ENCODE results near the gene UFD1. TPM values are rescaled to one million over a fixed set of nuclear protein-coding genes. Genes with fewer than 3 reads are reported as not detected.

UFD1 gene
- total and polyA plus RNA-seq, 2 of the 13 experiments (the other 11 are each of a cell fraction or from before 2014, with no cell fraction given), result 47.9 to 51.1 TPM

DNA sequence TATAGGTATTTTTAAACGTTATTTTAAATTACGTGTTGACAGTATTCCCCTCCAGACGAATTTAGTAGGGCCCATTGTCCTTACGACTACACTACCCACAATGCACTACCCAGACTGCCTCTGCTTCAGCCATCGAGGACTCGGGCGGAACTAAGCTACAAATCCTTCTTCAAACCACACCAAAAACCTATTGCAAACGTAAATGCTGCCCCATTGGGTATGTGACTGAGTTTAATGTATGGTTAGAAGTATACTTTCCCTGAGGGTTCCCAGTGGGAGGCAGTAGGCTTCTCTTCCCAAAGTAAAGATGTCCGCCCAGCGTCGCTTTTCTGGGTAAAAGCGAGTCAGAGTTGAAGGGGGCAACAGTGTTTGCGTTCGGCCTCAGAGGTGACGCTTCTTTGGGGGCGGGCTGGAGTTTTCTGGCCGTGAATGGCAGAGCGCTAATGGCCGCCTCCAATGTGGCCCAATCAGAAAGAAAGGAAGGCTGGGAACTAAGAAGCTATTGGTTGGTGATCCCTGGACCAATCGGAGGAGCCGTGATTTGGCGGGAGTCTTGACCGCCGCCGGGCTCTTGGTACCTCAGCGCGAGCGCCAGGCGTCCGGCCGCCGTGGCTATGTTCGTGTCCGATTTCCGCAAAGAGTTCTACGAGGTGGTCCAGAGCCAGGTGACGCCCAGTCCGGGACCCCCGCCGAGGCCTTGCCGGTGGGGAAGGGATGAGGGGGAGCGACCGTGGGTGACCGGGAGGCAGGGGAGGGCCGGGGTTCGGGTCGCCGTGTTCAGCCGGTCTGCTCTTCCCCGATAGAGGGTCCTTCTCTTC is 571 bp upstream of the UFD1 start, which contains the start of gene CDC45 (continued):
- no peak for TF ChIP-seq ZNF878 (CRISPR knock-in tag; IDR thresholded peaks at IDR 0.05)
- 0 out of 2 replicates have a peak, but pooled peaks have one; percentile 59 for TF ChIP-seq ZNF44 (CRISPR knock-in tag; IDR thresholded peaks at IDR 0.05)
- TF ChIP-seq SOX5 (CRISPR knock-in tag; IDR thresholded peaks at IDR 0.05; ENCODE audit: borderline replicate concordance), result no peak
- no peak for TF ChIP-seq KLF16 (CRISPR knock-in tag; IDR thresholded peaks at IDR 0.05)
- no peak for TF ChIP-seq RFX1 (IDR thresholded peaks at IDR 0.05)
- TF ChIP-seq BORCS8-MEF2B (CRISPR knock-in tag; IDR thresholded peaks at IDR 0.05), result peak; percentile 50; the same call in 1 of the 2 replicates
- TF ChIP-seq, protein P1, sequence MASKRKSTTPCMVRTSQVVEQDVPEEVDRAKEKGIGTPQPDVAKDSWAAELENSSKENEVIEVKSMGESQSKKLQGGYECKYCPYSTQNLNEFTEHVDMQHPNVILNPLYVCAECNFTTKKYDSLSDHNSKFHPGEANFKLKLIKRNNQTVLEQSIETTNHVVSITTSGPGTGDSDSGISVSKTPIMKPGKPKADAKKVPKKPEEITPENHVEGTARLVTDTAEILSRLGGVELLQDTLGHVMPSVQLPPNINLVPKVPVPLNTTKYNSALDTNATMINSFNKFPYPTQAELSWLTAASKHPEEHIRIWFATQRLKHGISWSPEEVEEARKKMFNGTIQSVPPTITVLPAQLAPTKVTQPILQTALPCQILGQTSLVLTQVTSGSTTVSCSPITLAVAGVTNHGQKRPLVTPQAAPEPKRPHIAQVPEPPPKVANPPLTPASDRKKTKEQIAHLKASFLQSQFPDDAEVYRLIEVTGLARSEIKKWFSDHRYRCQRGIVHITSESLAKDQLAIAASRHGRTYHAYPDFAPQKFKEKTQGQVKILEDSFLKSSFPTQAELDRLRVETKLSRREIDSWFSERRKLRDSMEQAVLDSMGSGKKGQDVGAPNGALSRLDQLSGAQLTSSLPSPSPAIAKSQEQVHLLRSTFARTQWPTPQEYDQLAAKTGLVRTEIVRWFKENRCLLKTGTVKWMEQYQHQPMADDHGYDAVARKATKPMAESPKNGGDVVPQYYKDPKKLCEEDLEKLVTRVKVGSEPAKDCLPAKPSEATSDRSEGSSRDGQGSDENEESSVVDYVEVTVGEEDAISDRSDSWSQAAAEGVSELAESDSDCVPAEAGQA (IDR thresholded peaks at IDR 0.05; ENCODE audit: low read depth), result peak; percentile 99
- TF ChIP-seq, protein P1 (CRISPR knock-in tag; IDR thresholded peaks at IDR 0.05; ENCODE audit: borderline replicate concordance), result no peak
- TF ChIP-seq KDM4B (CRISPR knock-in tag; IDR thresholded peaks at IDR 0.05), result no peak
- TF ChIP-seq SMAD3 (CRISPR knock-in tag; IDR thresholded peaks at IDR 0.05), result no peak
- TF ChIP-seq SKI (IDR thresholded peaks at IDR 0.05; ENCODE audit: partially characterized antibody), result peak; percentile 53
- no peak for TF ChIP-seq NAIF1 (CRISPR knock-in tag; IDR thresholded peaks at IDR 0.05; ENCODE audit: borderline replicate concordance)
- no peak for TF ChIP-seq ZNF20 (CRISPR knock-in tag; IDR thresholded peaks at IDR 0.05)
- TF ChIP-seq KLF6 (CRISPR knock-in tag; IDR thresholded peaks at IDR 0.05), result no peak
- no peak for TF ChIP-seq ZNF607 (CRISPR knock-in tag; IDR thresholded peaks at IDR 0.05; ENCODE audit: borderline replicate concordance)
- TF ChIP-seq, protein P2, sequence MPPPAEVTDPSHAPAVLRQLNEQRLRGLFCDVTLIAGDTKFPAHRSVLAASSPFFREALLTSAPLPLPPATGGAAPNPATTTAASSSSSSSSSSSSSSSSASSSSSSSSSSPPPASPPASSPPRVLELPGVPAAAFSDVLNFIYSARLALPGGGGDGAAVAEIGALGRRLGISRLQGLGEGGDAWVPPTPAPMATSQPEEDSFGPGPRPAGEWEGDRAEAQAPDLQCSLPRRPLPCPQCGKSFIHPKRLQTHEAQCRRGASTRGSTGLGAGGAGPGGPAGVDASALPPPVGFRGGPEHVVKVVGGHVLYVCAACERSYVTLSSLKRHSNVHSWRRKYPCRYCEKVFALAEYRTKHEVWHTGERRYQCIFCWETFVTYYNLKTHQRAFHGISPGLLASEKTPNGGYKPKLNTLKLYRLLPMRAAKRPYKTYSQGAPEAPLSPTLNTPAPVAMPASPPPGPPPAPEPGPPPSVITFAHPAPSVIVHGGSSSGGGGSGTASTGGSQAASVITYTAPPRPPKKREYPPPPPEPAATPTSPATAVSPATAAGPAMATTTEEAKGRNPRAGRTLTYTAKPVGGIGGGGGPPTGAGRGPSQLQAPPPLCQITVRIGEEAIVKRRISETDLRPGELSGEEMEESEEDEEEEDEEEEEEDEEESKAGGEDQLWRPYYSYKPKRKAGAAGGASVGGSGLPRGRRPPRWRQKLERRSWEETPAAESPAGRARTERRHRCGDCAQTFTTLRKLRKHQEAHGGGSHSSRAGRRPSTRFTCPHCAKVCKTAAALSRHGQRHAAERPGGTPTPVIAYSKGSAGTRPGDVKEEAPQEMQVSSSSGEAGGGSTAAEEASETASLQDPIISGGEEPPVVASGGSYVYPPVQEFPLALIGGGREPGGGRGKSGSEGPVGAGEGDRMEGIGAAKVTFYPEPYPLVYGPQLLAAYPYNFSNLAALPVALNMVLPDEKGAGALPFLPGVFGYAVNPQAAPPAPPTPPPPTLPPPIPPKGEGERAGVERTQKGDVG (CRISPR knock-in tag; IDR thresholded peaks at IDR 0.05; ENCODE audit: borderline replicate concordance), result no peak
- TF ChIP-seq, protein P3, sequence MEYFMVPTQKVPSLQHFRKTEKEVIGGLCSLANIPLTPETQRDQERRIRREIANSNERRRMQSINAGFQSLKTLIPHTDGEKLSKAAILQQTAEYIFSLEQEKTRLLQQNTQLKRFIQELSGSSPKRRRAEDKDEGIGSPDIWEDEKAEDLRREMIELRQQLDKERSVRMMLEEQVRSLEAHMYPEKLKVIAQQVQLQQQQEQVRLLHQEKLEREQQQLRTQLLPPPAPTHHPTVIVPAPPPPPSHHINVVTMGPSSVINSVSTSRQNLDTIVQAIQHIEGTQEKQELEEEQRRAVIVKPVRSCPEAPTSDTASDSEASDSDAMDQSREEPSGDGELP (IDR thresholded peaks at IDR 0.05; ENCODE audit: borderline replicate concordance, low read depth), result no peak
- TF ChIP-seq ZNF121 (CRISPR knock-in tag; IDR thresholded peaks at IDR 0.05), result no peak
- TF ChIP-seq ZFP41 (CRISPR knock-in tag; IDR thresholded peaks at IDR 0.05; ENCODE audit: borderline replicate concordance), result no peak
- TF ChIP-seq ZFAT (CRISPR knock-in tag; conservative IDR thresholded peaks at IDR 0.05), result no peak
- peak; percentile 59; the same call in 1 of the 2 replicates for TF ChIP-seq ZNF501 (CRISPR knock-in tag; IDR thresholded peaks at IDR 0.05)

Data from HepG2 (cell line).